Measurements from ENCODE around the gene DNAJC10.

Gene DNAJC10

GRCh38 chr2:182834293-182834692 is 118.2 kb downstream of the DNAJC10 start:
- DNase-seq (ENCODE audit: low read depth), result no peak

DNA sequence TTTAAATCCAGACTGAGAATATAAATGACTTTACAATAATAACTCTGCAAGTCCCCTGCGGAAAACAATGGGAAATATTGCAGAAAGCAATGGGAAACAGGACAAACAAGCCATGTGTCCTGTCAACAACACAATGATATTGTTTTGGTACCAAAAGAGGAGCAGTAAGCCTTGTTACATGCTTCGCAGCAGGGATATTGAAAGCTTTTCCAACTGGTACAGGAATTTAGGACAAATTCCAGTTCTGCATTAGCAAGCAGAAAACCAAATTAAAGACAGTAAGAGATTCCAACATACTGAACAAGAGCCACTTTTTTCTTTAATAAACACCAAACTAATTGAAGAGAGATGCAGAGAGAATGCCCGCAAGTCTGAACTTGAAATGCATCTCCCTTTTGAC is 120.4 kb downstream of the DNAJC10 start:
- DNase-seq (ENCODE audit: low read depth), result no peak
